ENCODE results near the gene TPD52L1.

Gene TPD52L1

GRCh38 chr6:125201961-125202729 lies 48.6 kb downstream of the TPD52L1 start:
- TF ChIP-seq, protein P1, sequence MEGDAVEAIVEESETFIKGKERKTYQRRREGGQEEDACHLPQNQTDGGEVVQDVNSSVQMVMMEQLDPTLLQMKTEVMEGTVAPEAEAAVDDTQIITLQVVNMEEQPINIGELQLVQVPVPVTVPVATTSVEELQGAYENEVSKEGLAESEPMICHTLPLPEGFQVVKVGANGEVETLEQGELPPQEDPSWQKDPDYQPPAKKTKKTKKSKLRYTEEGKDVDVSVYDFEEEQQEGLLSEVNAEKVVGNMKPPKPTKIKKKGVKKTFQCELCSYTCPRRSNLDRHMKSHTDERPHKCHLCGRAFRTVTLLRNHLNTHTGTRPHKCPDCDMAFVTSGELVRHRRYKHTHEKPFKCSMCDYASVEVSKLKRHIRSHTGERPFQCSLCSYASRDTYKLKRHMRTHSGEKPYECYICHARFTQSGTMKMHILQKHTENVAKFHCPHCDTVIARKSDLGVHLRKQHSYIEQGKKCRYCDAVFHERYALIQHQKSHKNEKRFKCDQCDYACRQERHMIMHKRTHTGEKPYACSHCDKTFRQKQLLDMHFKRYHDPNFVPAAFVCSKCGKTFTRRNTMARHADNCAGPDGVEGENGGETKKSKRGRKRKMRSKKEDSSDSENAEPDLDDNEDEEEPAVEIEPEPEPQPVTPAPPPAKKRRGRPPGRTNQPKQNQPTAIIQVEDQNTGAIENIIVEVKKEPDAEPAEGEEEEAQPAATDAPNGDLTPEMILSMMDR (IDR thresholded peaks at IDR 0.05), result no peak

- TF ChIP-seq, protein P1 (IDR thresholded peaks at IDR 0.05), result no peak
Measured at GRCh38 chr6:125203395-125203794, 49.8 kb downstream of the TPD52L1 start.

DNA sequence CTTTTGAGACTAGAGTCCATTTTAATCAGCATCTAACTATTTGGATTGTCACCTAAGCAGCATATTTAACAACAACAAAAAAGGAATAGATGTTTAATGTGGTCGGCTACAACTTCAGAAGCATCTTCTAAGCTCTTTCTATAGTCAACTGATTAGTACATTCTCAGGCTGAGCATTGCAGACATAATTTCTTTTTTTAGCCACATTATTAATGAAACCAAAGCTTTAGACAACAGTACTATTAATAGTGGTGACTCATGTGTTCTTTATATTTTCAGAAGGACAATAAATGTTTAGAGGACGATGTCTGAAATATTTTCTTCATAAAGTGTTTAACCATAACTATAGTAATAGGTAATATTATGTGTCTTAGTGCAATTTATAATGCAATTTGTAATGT lies 52.4 kb downstream of the TPD52L1 start:
- TF ChIP-seq, protein P1 (IDR thresholded peaks at IDR 0.05), result no peak

- TF ChIP-seq, protein P1 (IDR thresholded peaks at IDR 0.05), result no peak
Measured at GRCh38 chr6:125206389-125206788, 52.8 kb downstream of the TPD52L1 start.

DNA sequence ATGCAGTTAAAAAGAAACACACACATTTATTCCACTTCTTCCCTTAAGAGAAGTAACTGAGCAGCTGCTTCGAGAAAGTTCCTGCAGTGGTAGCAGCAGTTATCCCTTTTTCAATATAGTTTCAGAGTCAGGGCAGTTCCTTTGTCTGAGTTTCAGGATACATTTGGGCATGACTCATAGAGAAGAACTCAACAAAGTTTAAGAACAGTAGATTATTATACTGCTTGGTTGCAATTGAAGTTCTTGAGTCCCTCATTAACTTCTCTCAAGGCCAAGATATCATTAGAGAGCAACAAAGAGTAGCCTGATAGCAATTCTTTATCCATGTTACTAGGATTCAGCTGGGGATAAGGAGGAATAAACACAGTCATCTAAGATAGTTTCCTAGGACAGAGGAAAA lies 54.4 kb downstream of the TPD52L1 start:
- TF ChIP-seq, protein P1 (IDR thresholded peaks at IDR 0.05), result no peak

GRCh38 chr6:125208625-125209249 lies 55.2 kb downstream of the TPD52L1 start:
- TF ChIP-seq, protein P1 (IDR thresholded peaks at IDR 0.05), result no peak

DNA sequence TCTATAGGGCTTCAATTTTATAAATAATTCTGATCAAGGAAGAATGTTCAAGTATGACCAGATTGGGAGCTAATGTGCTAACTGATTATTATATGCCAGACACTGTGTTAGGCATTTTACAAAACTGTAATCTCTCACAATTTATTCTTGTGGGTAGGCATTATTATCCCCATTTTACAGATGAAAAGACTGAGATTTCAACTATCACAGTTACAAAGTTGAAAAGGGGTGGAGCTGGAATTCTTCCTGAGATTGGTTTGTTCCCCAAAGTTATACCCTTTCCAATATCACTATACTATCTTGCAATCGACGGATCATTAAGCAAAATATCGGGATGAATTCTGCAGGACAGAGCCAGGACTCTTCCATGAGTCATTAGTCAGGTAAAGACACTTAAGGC lies 57.1 kb downstream of the TPD52L1 start:
- TF ChIP-seq, protein P1 (IDR thresholded peaks at IDR 0.05), result no peak
